HUES6 (cell line): ENCODE measurements around the gene CIAO2A.

Source experiments
- H3K27ac ChIP-seq: 2 replicates; pipeline ENCODE4 v1.7.0; 2013; ENCODE audit warnings: low read depth, mild to moderate bottlenecking, low read length, inconsistent platforms
- H3K27me3 ChIP-seq: 2 replicates; pipeline ENCODE4 v1.6.1; 2013; ENCODE audit warnings: low read length; ENCODE audit not compliant: control insufficient read depth, insufficient read depth
- H3K36me3 ChIP-seq: 2 replicates; pipeline ENCODE4 v1.6.1; 2013; ENCODE audit warnings: low read length; ENCODE audit not compliant: control insufficient read depth, insufficient read depth
- H3K4me1 ChIP-seq: 2 replicates; pipeline ENCODE4 v1.6.1; 2013; ENCODE audit warnings: low read length; ENCODE audit not compliant: control insufficient read depth, insufficient read depth
- H3K4me3 ChIP-seq: 2 replicates; pipeline ENCODE4 v1.5.1; 2013; ENCODE audit warnings: low read depth, low read length
- H3K9ac ChIP-seq: one replicate; pipeline ENCODE4 v1.6.1; 2013; ENCODE audit warnings: mild to moderate bottlenecking, low read length
- H3K9me3 ChIP-seq: 2 replicates; pipeline ENCODE4 v1.6.1; 2013; ENCODE audit warnings: low read depth, low read length; ENCODE audit not compliant: control insufficient read depth, insufficient read depth

Gene CIAO2A

GRCh38 chr15:64032329-64032728 is 61.3 kb downstream of the CIAO2A start:
- no peak overlapping the region for H3K27ac ChIP-seq
- H3K27me3 ChIP-seq: no peaks in the 10 kb centered on the region
- no peak overlapping the region for H3K9ac ChIP-seq
- no peaks in the 10 kb centered on the region for H3K9me3 ChIP-seq
- no peaks in the 10 kb centered on the region for H3K4me1 ChIP-seq
- no peaks in the 10 kb centered on the region for H3K36me3 ChIP-seq
- H3K4me3 ChIP-seq: no peak overlapping the region

GRCh38 chr15:64030123-64030522 is 63.5 kb downstream of the CIAO2A start:
- no peaks in the 10 kb centered on the region for H3K27me3 ChIP-seq
- H3K36me3 ChIP-seq: no peaks in the 10 kb centered on the region
- no peaks in the 10 kb centered on the region for H3K4me1 ChIP-seq
- no peak overlapping the region for H3K27ac ChIP-seq
- H3K9ac ChIP-seq: no peak overlapping the region
- no peak overlapping the region for H3K4me3 ChIP-seq
- H3K9me3 ChIP-seq: no peaks in the 10 kb centered on the region

GRCh38 chr15:64029633-64030032 is 64.0 kb downstream of the CIAO2A start:
- Histone ChIP-seq H3K9ac (no peak overlapping the region), H3K36me3 (no peaks in the 10 kb centered on the region), H3K9me3 (no peaks in the 10 kb centered on the region), H3K27me3 (no peaks in the 10 kb centered on the region), H3K4me1 (peaks cover 2% of the 10 kb centered on the region; the same call in 1 of the 2 replicates), H3K27ac (no peak overlapping the region), H3K4me3 (no peak overlapping the region)

- Histone ChIP-seq H3K9me3 (no peaks in the 10 kb centered on the region), H3K36me3 (no peaks in the 10 kb centered on the region), H3K4me1 (peaks cover 7% of the 10 kb centered on the region), H3K27ac (no peak overlapping the region), H3K9ac (no peak overlapping the region), H3K27me3 (no peaks in the 10 kb centered on the region), H3K4me3 (no peak overlapping the region)
Measured at GRCh38 chr15:64029110-64029509, 64.5 kb downstream of the CIAO2A start.

GRCh38 chr15:64026591-64026990 is 67.0 kb downstream of the CIAO2A start:
- no peaks in the 10 kb centered on the region for H3K27me3 ChIP-seq
- H3K4me3 ChIP-seq: no peak overlapping the region
- no peaks in the 10 kb centered on the region for H3K9me3 ChIP-seq
- H3K9ac ChIP-seq: no peak overlapping the region
- peaks cover 17% of the 10 kb centered on the region for H3K4me1 ChIP-seq
- H3K36me3 ChIP-seq: no peaks in the 10 kb centered on the region
- H3K27ac ChIP-seq: no peak overlapping the region

GRCh38 chr15:64024172-64025050 is 69.2 kb downstream of the CIAO2A start:
- H3K27ac ChIP-seq: no peak overlapping the region; the same call in 1 of the 2 replicates

GRCh38 chr15:64023220-64023619 is 70.4 kb downstream of the CIAO2A start:
- Histone ChIP-seq H3K27ac (no peak overlapping the region), H3K9ac (no peak overlapping the region), H3K4me3 (no peak overlapping the region), H3K27me3 (no peaks in the 10 kb centered on the region), H3K36me3 (no peaks in the 10 kb centered on the region), H3K4me1 (peaks cover 17% of the 10 kb centered on the region), H3K9me3 (no peaks in the 10 kb centered on the region)

More at GRCh38 chr15:64024172-64025050, 69.2 kb downstream of the CIAO2A start:
- H3K9ac ChIP-seq: no peak overlapping the region
- no peak overlapping the region for H3K4me3 ChIP-seq
- H3K27me3 ChIP-seq: no peaks in the 10 kb centered on the region
- H3K36me3 ChIP-seq: no peaks in the 10 kb centered on the region
- no peaks in the 10 kb centered on the region for H3K9me3 ChIP-seq
- H3K4me1 ChIP-seq: peaks cover 17% of the 10 kb centered on the region

- Histone ChIP-seq H3K4me3 (no peak overlapping the region), H3K27ac (no peak overlapping the region), H3K36me3 (no peaks in the 10 kb centered on the region), H3K27me3 (no peaks in the 10 kb centered on the region), H3K9me3 (no peaks in the 10 kb centered on the region), H3K9ac (no peak overlapping the region), H3K4me1 (peaks cover 17% of the 10 kb centered on the region)
Measured at GRCh38 chr15:64022571-64022970, 71.1 kb downstream of the CIAO2A start.
